HG03442 (cell line): ENCODE data around the gene TMEM117.
A peak's percentile ranks its signal among the peaks of the same experiment; 100 is the strongest.
"Not testable (repeated sequence)": the region's sequence is repeated elsewhere in the genome, so short reads cannot be mapped to it uniquely, and the experiment has no call there.

ENCODE experiments used
- ATAC-seq: cut with Tn5 transposase; IDR thresholded peaks from one replicate; pipeline ENCODE4 v1.9.1; 2021; ENCODE audit warnings: mild to moderate bottlenecking, moderate library complexity; ENCODE audit not compliant: unreplicated experiment

TMEM117 gene

DNA sequence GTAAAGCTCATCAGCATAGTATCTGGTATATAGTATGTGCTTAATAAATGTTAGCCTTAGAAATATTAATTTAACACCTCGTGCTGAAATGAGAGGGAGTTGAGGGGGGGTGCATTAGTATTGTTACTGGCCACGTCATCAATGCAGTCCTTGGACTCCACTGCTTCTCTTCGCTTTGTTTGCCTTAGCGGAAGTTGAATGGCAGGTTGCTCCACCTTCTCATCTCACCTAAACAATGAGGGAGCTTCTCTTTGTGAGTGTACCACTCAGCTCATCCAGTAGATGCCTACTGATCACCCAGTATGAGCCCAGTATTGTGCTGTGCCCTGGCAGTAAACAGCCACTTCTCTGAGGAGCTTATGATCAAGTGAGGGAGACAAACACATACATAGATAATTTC lies 4.5 kb downstream of the TMEM117 start:
- no peak for ATAC-seq

DNA sequence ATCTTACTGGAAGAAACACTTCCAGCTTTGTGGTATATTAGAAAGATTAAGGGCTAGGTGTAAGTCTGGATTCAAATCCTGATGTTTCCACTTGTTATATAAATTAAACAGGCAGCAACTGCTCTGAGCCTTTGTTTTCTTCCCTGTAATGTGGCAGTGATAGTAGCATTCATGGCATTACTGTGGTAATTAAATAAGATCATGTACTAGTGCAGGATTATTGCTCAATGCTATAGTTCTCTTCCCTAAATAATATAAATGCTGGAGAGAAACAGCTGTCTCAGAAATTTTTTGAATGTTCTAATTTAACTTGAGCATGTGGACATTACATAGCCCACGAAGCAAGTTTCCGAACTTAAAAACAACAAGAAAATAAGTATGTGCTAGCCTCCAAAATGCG lies 5.4 kb downstream of the TMEM117 start:
- no peak for ATAC-seq

DNA sequence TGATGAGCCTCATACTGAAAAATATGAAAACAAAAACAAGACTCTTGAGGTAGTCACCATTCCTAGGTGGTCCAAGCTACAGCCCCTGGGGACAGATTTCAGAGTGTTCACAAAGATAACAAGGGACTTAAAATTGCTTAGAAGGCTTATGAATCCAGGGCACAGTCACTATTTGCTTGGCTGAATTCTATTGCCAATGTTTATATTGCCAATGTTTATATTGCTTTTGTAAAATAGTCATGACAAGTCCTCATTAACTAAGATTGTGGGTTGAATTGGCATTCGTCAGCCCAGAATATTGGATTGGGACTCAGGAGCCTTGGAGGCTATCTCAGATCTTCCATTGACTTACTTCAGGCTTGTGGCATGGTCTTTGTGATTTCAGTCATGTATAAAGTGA lies 6.4 kb downstream of the TMEM117 start:
- no peak for ATAC-seq

DNA sequence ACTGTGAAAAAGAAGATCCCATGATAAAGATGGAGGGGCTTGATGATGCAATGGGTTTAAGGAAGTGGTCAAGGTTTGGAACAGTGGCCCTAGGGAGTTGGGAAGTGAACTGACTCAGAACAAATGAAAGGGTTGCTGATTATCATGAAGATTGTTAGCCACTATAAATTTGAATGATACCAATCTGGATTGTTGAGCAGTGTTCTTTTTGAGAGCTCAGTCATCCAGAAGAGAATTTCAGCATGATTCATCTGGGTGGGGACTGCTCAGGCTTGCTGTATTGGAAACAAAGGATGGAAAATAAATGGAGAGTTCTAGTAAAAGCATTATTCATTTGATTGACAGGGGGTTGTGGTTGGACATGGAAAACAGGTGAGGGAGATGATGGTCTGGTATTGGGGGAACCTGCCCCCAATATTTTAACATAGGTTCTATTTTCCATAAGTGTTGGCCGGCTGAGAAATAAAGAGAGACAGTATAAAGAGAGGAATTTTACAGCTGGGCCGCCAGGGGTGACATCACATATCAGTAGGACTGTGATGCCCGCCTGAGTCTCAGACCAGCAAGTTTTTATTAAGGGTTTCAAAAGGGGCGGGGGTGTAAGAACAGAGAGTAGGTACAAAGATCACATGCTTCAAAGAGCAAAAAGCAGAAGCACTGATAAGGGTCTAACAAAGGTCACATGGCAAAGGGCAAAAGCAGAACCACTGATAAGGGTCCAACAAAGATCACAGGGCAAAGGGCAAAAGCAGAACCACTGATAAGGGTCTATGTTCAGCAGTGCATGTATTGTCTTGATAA lies 11.7 kb downstream of the TMEM117 start:
- ATAC-seq = not testable (repeated sequence)

DNA sequence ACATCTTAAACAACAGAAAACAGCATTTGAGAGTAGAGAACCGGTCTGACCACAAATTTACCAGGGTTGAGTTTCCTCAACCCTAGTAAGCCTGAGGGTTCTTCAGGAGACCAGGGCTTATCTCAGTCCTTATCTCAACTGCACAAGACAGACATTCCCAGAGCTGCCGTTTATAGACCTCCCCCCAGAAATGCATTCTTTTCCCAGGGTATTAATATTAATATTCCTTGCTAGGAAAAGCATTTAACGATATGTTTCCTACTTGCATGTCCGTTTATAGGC lies 12.3 kb downstream of the TMEM117 start:
- ATAC-seq = no peak

DNA sequence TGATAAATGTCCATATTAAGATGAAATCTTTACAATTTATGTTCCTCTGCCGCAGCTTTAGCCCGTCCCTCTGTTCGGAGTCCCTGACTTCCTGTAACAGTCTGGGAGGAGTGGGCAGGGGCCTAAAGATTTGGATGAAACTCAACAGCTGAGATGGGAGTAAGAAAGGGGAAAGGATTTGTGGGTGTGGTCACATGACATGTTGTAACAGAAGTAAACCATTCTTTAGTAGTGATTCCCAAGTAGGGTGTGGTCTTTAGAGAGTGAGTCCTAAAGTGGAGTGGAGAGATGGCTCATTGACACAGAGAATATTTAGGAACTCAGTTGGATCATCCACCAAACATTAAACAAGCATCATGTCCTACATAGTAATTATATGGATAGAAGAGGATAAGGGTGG lies 12.9 kb downstream of the TMEM117 start:
- no peak for ATAC-seq

DNA sequence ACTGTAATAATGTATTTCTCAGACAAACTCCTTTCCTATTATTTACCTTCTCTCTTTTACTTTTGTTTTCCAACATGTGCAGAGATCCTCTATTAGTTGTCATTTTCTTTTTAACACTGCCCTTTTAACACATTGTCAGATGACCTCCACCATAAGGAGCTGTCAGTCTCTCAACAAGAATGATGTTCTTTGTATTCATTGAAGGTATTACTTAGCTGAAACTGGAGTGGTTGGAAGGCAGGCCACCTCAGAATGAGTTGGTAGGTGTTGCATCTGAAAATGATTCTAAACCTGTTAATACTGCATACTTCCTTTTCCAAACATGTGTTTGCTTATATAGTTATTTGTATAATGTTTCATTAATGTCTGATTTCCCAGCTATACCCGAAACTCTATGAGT lies 16.9 kb downstream of the TMEM117 start:
- no peak for ATAC-seq

DNA sequence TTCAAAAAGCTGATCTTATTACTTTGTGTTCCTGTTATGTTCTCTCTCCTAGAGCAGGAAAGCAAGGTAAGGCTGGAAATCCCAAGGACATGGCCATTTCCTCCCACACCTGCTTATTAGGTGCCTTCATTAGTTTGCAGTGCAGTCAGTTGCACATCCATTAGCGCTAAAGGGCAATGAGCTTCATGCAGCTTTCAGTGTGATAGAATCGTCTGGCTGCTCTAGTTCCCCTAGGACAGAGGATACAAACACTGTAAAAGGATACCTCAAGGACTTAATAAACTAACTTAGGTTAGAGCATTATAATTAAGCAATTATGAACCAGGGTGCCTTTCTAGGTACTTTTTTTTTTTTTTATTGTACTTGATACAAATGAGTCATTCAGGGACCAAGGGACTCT lies 21.1 kb downstream of the TMEM117 start:
- no peak for ATAC-seq

DNA sequence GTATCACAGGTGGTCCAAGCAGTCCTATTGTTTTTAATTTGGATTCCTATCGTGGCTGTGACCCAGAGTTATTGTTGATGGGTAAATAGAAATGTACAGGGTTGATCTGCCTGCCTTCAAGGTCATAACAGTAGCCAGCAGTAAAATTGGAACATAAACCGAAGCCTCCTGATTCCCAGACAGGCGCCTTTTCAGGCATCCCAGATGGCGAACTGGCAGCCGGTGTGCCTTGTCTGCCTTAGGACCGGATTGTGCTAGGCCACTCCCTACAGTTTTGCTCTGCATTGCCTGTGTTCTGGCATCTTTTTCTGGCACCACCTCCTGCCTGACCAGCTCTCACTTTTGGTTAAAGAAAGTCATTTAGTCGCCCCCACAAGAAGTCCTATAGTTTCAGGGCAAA lies 22.2 kb downstream of the TMEM117 start:
- ATAC-seq = no peak

DNA sequence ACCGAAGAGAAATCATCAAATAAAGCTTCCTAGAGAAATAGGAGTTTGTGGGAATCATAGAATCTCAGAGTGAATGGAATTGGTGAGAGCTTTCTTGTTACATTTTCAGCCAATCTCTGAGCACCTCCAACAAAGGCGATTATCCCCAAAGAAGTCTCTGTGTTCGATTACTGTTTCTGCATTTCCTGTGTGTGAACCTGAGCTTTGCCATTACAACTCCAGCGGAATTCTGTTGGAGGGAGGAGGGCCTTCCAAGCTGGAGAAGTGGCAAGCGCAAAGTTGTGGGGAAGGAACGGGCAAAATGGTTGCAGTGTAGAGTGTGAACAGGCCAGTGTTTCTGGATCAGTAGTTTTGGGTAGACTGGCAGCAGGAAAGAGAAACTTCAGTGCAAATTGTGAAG lies 23.1 kb downstream of the TMEM117 start:
- no peak for ATAC-seq

DNA sequence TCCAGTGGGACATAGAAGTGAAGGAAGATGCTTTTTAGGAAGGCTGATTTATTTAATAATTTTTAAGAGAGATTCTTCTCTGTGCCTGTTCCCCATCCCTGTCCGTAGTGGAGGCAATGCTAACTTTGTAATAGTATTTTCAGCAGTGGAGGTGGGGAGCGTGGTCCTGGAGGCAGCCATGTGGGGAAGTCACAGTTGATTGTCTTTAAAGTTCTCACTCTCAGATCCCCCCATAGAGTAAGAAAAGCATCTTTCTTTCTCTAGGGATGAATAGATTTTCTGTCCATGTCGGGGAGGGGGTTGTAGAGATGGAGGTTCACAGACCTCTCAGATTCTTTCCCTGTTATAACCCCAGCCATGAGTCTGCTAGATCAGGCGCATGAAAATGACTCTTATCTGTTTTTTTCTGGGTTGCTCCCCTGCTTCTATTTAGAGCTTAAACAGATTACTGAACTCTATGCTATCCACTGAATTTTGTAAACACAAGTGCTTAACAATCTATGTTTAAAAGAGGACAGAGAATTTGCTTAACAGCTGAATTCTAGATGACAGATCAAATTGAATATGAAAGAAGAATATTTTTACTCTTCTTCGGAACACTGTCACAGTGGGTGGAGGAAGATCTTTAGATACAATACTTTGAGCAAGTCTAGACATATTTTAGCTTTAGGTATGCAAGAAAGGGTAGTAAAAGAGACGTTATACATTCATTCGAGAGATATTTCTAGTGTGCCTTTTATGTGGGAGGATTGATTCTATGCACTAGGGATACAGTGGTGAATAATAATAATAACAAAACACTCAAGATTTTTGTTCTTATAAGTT lies 25.3 kb downstream of the TMEM117 start:
- ATAC-seq = no peak

DNA sequence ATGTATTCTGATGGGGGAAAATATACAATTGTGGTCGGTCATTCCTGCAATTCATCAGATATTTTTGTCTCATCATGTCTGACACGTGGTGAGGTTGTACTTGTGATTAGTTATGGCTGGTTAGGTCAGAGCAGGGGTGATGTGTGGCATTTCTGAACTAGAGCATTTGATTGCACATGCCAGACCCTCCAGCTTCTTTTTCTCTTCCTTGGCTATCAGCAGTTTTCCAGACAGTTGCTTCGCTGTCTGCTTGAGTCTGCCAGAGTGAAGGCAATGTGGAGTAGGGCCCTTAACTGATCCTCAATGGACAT lies 25.9 kb downstream of the TMEM117 start:
- no peak for ATAC-seq

DNA sequence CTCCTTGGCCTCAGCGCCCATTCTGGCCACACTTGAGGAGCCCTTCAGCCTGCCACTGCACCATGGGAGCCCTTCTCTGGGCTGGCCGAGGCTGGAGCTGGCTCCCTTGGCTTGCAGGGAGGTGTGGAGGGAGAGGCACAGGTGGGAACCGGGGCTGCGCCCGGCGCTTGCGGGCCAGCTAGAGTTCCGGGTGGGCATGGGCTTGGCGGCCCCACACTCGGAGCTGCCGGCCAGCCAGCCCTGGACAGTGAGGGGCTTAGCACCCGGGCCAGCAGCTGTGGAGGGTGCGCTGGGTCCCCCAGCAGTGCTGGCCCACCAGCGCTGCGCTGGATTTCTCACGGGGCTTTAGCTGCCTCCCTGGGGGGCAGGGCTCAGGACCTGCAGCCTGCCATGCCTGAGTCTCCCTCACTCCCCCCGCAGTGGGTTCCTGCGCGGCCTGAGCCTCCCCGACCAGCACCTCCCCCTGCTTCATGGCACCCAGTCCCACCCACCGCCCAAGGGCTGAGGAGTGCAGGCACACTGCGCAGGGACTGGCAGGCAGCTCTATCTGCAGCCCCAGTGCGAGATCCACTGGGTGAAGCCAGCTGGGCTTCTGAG lies 28.0 kb downstream of the TMEM117 start:
- no peak for ATAC-seq

DNA sequence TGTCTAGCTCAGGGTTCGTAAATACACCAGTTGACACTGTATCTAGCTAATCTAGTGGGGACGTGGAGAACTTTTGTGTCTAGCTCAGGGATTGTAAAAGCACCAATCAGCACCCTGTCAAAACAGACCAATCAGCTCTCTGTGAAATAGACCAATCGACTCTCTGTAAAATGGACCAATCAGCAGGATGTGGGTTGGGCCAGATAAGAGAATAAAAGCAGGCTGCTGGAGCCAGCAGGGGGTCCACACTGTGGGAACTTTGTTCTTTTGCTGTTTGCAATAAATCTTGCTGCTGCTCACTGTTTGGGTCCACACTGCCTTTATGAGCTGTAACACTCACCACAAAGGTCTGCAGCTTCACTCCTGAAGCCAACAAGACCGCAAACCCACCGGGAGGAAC lies 28.7 kb downstream of the TMEM117 start:
- ATAC-seq = not testable (repeated sequence)

DNA sequence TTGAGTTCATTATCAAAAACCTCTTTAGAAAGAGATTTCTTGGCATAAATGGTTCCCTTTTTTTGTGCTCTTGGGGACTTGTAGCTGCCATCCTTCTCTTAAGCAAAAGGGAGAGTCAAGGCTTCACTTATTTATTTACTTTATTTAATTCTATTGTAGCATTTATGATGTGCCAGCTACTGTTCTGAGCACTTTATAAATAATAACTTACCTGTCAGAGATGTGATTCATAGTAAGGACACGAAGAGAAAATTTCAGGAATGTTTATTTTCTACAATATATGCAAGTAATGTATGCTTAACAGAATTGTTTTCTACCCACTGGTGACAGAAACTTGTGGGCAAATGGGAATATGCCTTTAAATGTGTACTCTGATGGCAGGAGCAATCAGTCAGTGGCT lies 33.3 kb downstream of the TMEM117 start:
- ATAC-seq = no peak

DNA sequence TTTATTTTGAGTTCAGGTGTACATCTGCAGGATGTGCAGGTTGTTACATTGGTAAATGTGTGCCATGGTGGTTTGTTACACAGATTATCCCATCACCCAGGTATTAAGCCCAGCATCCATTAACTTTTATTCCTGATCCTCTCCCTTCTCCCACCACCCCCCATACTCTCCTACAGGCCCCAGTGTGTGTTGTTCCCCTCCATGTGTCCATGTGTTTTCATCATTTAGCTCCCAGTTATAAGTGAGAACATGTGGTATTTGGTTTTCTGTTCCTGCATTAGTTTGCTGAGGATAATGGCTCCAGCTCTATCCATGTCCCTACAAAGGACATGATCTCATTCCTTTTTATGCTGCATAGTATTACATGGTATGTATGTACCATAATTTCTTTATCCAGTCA lies 33.9 kb downstream of the TMEM117 start:
- not testable (repeated sequence) for ATAC-seq

DNA sequence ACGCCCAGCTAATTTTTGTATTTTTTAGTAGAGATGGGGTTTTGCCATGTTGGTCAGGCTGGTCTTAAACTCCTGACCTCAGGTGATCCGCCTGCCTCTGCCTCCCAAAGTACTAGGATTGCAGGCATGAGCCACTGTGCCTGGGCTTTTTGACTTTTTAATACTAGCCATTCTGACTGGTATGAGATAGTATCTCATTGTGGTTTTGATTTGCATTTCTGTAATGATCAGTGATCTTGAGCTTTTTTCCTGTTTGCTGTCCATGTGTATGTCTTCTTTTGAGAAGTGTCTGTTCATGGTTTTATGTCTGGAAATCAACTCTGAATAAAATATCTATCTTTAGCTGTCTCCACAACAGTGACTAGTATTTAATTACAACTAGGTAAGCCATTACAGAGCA lies 35.4 kb downstream of the TMEM117 start:
- ATAC-seq = not testable (repeated sequence)

DNA sequence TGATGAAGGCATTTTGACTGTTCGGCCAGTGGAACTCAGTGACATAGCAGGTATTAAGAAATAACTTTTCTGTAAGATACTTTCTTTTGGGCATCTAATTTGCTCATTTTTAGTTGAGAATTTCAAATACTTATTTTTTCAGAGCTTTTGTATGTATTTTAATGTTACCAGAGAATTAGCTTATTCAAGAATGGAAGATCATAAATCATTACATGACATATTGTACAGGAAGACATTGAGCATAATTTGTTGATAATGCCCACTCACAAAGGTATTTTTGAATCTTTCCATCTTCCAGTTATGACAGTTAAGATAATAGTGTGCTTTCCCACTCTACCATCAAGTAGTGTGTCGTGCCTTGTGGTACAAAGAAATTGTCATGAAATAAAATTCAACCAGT lies 36.5 kb downstream of the TMEM117 start:
- no peak for ATAC-seq

DNA sequence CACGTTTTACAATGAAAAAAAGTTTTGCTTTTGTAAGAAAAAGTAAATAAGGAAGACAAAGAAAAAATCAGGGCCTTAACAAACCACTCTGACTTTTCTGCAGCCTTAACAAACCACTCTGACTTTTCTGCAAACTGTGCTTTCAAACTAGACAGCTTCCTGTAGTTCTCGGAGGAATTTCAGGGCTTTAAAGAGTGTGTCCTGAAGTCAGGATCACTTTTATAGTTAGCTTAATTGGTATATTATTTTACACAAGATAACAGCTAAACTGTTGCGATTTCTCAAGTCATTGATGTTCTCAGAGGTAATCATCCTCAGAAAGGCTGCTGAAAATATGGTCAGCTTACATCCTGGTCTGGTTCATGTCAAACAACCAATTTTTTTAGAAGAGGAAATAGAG lies 42.2 kb downstream of the TMEM117 start:
- no peak for ATAC-seq

DNA sequence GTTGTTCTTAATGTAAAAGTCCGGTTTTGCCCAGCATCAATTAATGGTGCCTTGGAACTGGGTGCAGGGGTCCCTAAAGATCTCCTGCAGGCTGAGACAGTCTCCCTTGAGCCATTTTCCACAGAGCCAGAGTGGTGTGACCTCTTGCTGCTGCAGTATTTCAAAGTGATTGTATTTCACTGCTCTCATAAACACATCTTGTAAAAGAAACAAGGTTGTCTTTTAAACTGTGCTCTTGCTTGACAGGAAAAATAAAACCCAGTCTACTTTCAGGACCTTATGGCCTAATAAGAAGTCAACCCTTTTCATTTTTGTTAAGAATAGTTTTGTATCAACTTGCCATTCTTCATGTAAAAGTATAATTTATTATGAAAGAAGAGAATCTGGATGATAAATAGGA lies 44.7 kb downstream of the TMEM117 start:
- no peak for ATAC-seq

DNA sequence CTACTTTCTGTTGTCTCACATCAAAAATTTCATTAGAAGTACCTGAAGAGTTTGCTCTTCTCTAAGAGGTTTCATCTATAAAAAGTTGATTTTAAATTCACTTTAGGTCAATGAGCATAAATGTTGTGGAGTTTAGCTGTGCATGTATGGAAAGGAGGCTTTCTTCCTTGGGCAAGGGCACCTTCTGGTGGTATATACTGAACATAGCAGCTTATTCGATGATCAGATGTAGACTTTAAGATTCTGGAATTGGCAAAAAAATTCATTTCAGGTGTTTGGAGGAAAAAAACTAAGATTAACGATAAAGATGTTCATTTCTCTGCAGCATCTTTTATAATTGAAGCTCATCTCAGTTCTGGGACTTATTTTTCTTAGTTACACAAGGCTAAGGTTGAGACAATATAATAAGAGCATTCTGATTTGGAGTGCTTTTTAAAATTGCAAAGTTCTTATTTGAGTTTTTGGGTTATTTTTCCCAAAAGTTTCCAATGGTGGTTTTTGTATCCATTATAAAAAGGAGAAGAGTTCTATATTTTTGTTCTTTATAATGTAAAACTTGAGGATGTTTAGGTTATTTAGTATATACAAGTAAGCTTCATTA lies 46.8 kb downstream of the TMEM117 start:
- peak; percentile 94 for ATAC-seq

DNA sequence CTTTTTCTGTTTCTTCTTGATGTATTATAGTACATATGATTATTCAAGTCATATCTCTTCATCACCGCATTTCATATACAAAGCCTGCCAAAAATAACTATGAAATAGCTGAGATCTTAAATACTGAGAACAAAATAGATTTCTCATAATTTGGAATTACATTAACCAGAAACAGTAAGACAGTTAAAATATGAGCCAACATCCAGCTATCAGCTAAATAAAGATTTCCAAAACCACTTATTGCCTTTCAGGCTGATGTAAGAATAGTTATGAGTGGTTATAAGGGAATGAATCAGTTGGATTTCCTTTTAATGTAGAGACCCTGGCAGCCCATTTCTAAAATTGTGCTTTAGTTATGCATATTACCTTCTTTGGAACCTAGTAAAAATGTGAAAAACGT lies 47.4 kb downstream of the TMEM117 start:
- no peak for ATAC-seq
